ENCODE measurements around the gene SPEF1.

GRCh38 chr20:3744037-3744436 is 37.2 kb downstream of the SPEF1 start:
- no peak for TF ChIP-seq CTCF (IDR thresholded peaks at IDR 0.05)
- TF ChIP-seq POLR2A (IDR thresholded peaks at IDR 0.05), result no peak
